WTC11 (cell line): Measurements from ENCODE around the gene FHIT. TPM values are rescaled to one million over a fixed set of nuclear protein-coding genes. Genes with fewer than 3 reads are reported as not detected.

Experiments
- ATAC-seq: fragments of 200-7000 bp; cut with Tn5 transposase; 2 replicates; pipeline ENCODE4 v1.10.0; 2021; ENCODE audit warnings: mild to moderate bottlenecking, moderate library complexity
- CTCF ChIA-PET: fragments of 300-600 bp; sonication (Branson Sonifier 250); formaldehyde crosslinking; loops from one replicate; lab custom pipeline; 2021; ENCODE audit warnings: antibody characterized with exemption; lab: Charles Lee
- POLR2A ChIA-PET: fragments of 350-600 bp; sonication (Branson Sonifier 250); formaldehyde crosslinking; loops from one replicate; lab custom pipeline; 2021; ENCODE audit warnings: antibody characterized with exemption; lab: Charles Lee
- DNase-seq: peaks from one replicate; pipeline ENCODE4 v3.0.0; 2021; ENCODE audit warnings: low spot score
- H3K27ac Mint-ChIP-seq: 2 replicates; pipeline ENCODE4 v1.8.0; 2021; ENCODE audit warnings: mixed read lengths
- H3K27me3 Mint-ChIP-seq: 2 replicates; pipeline ENCODE4 v1.8.0; 2021; ENCODE audit warnings: low read depth, mild to moderate bottlenecking, moderate library complexity, mixed read lengths
- H3K36me3 Mint-ChIP-seq: 2 replicates; pipeline ENCODE4 v1.8.0; 2021; ENCODE audit warnings: mixed read lengths
- H3K4me1 Mint-ChIP-seq: 2 replicates; pipeline ENCODE4 v1.8.0; 2022; ENCODE audit warnings: mixed read lengths
- H3K4me3 Mint-ChIP-seq: 2 replicates; pipeline ENCODE4 v1.8.0; 2021; ENCODE audit warnings: mild to moderate bottlenecking, moderate library complexity, mixed read lengths
- H3K9me3 Mint-ChIP-seq: 2 replicates; pipeline ENCODE4 v1.8.0; 2021; ENCODE audit warnings: mixed read lengths
- ATF1 ChIP-seq: sonication (generic); formaldehyde crosslinking; IDR thresholded peaks from 2 replicates; pipeline ENCODE4 v1.8.1; 2023; ENCODE audit warnings: mild to moderate bottlenecking, moderate library complexity, missing genetic modification reagents
- CREB1 ChIP-seq: sonication (generic); formaldehyde crosslinking; IDR thresholded peaks from 2 replicates; pipeline ENCODE4 v1.8.0; 2023; ENCODE audit warnings: mild to moderate bottlenecking, missing genetic modification reagents
- CREM ChIP-seq: sonication (generic); formaldehyde crosslinking; IDR thresholded peaks from 2 replicates; pipeline ENCODE4 v1.8.1; 2022; ENCODE audit warnings: mild to moderate bottlenecking, missing genetic modification reagents, moderate library complexity
- ETV6 ChIP-seq: sonication (generic); formaldehyde crosslinking; IDR thresholded peaks from 2 replicates; pipeline ENCODE4 v1.8.1; 2022; ENCODE audit warnings: mild to moderate bottlenecking, missing genetic modification reagents
- FOXJ3 ChIP-seq: sonication (generic); formaldehyde crosslinking; IDR thresholded peaks from 2 replicates; pipeline ENCODE4 v1.9.0; 2021; ENCODE audit warnings: missing genetic modification reagents, mild to moderate bottlenecking, borderline replicate concordance
- FOXP1 ChIP-seq: sonication (generic); formaldehyde crosslinking; IDR thresholded peaks from 2 replicates; pipeline ENCODE4 v1.8.0; 2022; ENCODE audit warnings: missing genetic modification reagents, mild to moderate bottlenecking, moderate library complexity, borderline replicate concordance
- GABPB1 ChIP-seq: sonication (generic); formaldehyde crosslinking; IDR thresholded peaks from 2 replicates; pipeline ENCODE4 v1.8.1; 2023; ENCODE audit warnings: mild to moderate bottlenecking, missing genetic modification reagents
- NR3C1 ChIP-seq: sonication (generic); formaldehyde crosslinking; conservative IDR thresholded peaks from 2 replicates; pipeline ENCODE4 v1.8.1; 2023; ENCODE audit warnings: low read depth, mild to moderate bottlenecking, missing genetic modification reagents
- RELA ChIP-seq: sonication (generic); formaldehyde crosslinking; IDR thresholded peaks from 2 replicates; pipeline ENCODE4 v1.8.1; 2022; ENCODE audit warnings: missing genetic modification reagents, mild to moderate bottlenecking, borderline replicate concordance
- TP53 ChIP-seq: sonication (generic); formaldehyde crosslinking; IDR thresholded peaks from 2 replicates; pipeline ENCODE4 v1.8.1; 2023; ENCODE audit warnings: mild to moderate bottlenecking, missing genetic modification reagents
- ZNF263 ChIP-seq: sonication (generic); formaldehyde crosslinking; IDR thresholded peaks from 2 replicates; pipeline ENCODE4 v1.8.1; 2022; ENCODE audit warnings: low read depth, mild to moderate bottlenecking, moderate library complexity, missing genetic modification reagents
- ZNF317 ChIP-seq: sonication (generic); formaldehyde crosslinking; IDR thresholded peaks from 2 replicates; pipeline ENCODE4 v1.8.1; 2023; ENCODE audit warnings: low read depth, mild to moderate bottlenecking, moderate library complexity, missing genetic modification reagents, borderline replicate concordance
- ZNF416 ChIP-seq: fragments of 250-450 bp; sonication (Bioruptor Pico); IDR thresholded peaks from 2 replicates; pipeline ENCODE4 v1.9.0; 2021; ENCODE audit warnings: mild to moderate bottlenecking, inconsistent platforms
- total RNA-seq: library from RNA; stranded (reverse); gene quantifications from 3 replicates; pipeline ENCODE4 v1.2.3, GENCODE V29; 2021
- TF ChIP-seq, protein P1 (sequence below): fragments of 250-450 bp; sonication (Bioruptor Pico); IDR thresholded peaks from 2 replicates; pipeline ENCODE4 v1.9.0; 2021; ENCODE audit warnings: mild to moderate bottlenecking, borderline replicate concordance
- TF ChIP-seq, protein P2 (sequence below): sonication (generic); formaldehyde crosslinking; IDR thresholded peaks from 2 replicates; pipeline ENCODE4 v1.8.1; 2023; ENCODE audit warnings: mild to moderate bottlenecking, missing genetic modification reagents, moderate library complexity
- TF ChIP-seq, protein P3 (sequence below): sonication (generic); formaldehyde crosslinking; IDR thresholded peaks from 2 replicates; pipeline ENCODE4 v1.8.1; 2023; ENCODE audit warnings: mild to moderate bottlenecking, moderate library complexity, missing genetic modification reagents
- TF ChIP-seq, protein P4 (sequence below): sonication (generic); formaldehyde crosslinking; IDR thresholded peaks from 2 replicates; pipeline ENCODE4 v1.8.0; 2023; ENCODE audit warnings: missing genetic modification reagents, mild to moderate bottlenecking, borderline replicate concordance
- TF ChIP-seq, protein P5 (sequence below): sonication (generic); formaldehyde crosslinking; IDR thresholded peaks from 2 replicates; pipeline ENCODE4 v1.8.1; 2023; ENCODE audit warnings: mild to moderate bottlenecking, missing genetic modification reagents
- TF ChIP-seq, protein P6 (sequence below): sonication (generic); formaldehyde crosslinking; IDR thresholded peaks from 2 replicates; pipeline ENCODE4 v1.8.1; 2023; ENCODE audit warnings: mild to moderate bottlenecking, missing genetic modification reagents, moderate library complexity
- TF ChIP-seq, protein P7 (sequence below): fragments of 250-450 bp; sonication (Bioruptor Pico); IDR thresholded peaks from 2 replicates; pipeline ENCODE4 v1.9.0; 2021; ENCODE audit warnings: moderate library complexity, mild to moderate bottlenecking, inconsistent platforms, borderline replicate concordance

FHIT gene
- total RNA-seq, 1 experiment from 2014 or later = 2.6 TPM

DNA sequence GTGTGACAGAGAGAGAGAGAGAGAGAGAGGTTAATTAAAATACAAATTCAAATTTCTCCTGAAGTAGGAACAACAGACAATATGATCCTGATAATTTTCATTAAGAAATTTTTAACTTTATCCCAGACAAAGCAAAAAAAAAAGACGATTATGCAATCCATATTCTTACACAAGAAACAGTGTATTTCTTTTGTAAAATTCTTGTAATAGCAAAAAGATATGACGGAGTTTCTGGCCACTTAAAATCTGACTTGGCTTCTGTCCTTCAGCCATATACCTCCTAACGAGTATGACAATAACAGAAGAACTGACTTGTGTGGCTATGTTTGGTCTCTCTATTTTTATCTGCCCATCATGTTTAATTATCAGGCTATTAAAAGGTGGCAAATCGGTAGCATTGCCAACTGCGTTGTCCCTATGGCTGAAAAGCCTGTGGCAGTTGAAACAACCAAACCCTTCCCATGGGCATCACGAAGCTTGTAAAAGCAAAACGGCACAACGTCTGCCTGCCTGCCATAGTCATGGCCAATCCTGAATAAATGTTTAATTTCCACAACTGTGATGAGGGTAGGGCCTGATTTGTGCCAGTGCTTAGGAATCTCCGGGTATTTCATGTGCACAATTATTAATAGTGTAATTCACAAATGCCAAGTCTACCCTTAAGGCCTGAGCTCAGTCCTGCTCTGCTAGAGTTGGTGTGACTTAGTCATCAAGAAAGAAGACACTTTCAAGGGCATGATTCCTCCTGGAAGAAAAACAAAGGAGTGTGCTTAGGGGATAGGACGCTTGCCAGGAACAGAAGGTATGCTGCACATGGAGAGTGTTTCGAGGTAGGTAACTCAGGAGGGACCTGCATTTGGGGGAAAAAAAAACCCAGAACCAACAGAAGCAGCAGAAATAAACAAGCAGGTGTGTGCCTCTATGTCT lies 1090.2 kb downstream of the FHIT start (continued):
- TF ChIP-seq, protein P1, sequence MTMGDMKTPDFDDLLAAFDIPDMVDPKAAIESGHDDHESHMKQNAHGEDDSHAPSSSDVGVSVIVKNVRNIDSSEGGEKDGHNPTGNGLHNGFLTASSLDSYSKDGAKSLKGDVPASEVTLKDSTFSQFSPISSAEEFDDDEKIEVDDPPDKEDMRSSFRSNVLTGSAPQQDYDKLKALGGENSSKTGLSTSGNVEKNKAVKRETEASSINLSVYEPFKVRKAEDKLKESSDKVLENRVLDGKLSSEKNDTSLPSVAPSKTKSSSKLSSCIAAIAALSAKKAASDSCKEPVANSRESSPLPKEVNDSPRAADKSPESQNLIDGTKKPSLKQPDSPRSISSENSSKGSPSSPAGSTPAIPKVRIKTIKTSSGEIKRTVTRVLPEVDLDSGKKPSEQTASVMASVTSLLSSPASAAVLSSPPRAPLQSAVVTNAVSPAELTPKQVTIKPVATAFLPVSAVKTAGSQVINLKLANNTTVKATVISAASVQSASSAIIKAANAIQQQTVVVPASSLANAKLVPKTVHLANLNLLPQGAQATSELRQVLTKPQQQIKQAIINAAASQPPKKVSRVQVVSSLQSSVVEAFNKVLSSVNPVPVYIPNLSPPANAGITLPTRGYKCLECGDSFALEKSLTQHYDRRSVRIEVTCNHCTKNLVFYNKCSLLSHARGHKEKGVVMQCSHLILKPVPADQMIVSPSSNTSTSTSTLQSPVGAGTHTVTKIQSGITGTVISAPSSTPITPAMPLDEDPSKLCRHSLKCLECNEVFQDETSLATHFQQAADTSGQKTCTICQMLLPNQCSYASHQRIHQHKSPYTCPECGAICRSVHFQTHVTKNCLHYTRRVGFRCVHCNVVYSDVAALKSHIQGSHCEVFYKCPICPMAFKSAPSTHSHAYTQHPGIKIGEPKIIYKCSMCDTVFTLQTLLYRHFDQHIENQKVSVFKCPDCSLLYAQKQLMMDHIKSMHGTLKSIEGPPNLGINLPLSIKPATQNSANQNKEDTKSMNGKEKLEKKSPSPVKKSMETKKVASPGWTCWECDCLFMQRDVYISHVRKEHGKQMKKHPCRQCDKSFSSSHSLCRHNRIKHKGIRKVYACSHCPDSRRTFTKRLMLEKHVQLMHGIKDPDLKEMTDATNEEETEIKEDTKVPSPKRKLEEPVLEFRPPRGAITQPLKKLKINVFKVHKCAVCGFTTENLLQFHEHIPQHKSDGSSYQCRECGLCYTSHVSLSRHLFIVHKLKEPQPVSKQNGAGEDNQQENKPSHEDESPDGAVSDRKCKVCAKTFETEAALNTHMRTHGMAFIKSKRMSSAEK = no peak
- TF ChIP-seq, protein P2, sequence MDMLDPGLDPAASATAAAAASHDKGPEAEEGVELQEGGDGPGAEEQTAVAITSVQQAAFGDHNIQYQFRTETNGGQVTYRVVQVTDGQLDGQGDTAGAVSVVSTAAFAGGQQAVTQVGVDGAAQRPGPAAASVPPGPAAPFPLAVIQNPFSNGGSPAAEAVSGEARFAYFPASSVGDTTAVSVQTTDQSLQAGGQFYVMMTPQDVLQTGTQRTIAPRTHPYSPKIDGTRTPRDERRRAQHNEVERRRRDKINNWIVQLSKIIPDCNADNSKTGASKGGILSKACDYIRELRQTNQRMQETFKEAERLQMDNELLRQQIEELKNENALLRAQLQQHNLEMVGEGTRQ (CRISPR knock-in tag) = no peak
- TF ChIP-seq, protein P3, sequence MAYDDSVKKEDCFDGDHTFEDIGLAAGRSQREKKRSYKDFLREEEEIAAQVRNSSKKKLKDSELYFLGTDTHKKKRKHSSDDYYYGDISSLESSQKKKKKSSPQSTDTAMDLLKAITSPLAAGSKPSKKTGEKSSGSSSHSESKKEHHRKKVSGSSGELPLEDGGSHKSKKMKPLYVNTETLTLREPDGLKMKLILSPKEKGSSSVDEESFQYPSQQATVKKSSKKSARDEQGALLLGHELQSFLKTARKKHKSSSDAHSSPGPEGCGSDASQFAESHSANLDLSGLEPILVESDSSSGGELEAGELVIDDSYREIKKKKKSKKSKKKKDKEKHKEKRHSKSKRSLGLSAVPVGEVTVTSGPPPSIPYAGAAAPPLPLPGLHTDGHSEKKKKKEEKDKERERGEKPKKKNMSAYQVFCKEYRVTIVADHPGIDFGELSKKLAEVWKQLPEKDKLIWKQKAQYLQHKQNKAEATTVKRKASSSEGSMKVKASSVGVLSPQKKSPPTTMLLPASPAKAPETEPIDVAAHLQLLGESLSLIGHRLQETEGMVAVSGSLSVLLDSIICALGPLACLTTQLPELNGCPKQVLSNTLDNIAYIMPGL (CRISPR knock-in tag) = no peak
- TF ChIP-seq RELA (CRISPR knock-in tag) (no peak), FOXJ3 (CRISPR knock-in tag) (no peak), NR3C1 (CRISPR knock-in tag) (no peak), CREM (CRISPR knock-in tag) (no peak), ZNF263 (no peak), ZNF317 (no peak)

DNA sequence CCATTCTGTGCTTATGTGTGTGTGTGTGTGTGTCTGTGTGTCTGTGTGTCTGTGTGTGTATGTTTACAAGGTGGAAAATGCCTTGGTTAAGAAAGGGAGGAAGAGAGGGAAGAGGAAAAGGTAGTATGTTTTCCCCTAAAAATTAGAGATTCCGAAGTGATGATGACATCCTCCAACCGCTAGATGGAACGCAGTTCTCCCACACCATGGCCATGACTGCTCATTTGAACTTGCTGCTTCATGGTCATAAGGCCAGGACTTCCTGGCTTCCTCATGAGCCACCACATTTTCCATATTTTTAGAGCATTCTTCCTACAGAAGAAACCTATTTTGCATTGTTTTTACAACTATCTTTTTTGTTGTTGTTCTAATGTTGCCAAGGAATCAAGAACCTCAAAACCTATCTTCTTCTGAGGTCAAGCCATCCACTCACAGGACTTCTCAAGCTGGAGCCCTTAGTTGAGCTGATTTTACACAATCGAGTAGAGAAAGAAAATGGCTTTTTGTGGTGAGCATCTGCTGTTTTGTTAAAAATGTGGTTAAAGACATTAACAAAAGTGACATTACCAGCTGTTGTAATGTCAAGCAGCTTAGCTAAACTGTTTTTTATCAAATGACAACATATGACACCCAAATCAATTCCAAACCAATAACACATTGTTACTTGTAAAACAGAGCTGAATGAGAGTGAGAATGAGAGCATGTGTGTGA lies 1091.0 kb downstream of the FHIT start:
- ChIA-PET POLR2A (no interaction called here), CTCF (no interaction called here)
- H3K9me3 Mint-ChIP-seq = no peaks in the 10 kb centered on the region
- no peak for DNase-seq
- no peak overlapping the region for H3K4me3 Mint-ChIP-seq
- H3K27me3 Mint-ChIP-seq = no peaks in the 10 kb centered on the region
- no peaks in the 10 kb centered on the region for H3K4me1 Mint-ChIP-seq
- H3K27ac Mint-ChIP-seq = peak overlapping the region; percentile 67; the same call in 1 of the 2 replicates
- H3K36me3 Mint-ChIP-seq = no peaks in the 10 kb centered on the region
- ATAC-seq = no peak
- no peak for TF ChIP-seq ETV6 (CRISPR knock-in tag)
- TF ChIP-seq, protein P4, sequence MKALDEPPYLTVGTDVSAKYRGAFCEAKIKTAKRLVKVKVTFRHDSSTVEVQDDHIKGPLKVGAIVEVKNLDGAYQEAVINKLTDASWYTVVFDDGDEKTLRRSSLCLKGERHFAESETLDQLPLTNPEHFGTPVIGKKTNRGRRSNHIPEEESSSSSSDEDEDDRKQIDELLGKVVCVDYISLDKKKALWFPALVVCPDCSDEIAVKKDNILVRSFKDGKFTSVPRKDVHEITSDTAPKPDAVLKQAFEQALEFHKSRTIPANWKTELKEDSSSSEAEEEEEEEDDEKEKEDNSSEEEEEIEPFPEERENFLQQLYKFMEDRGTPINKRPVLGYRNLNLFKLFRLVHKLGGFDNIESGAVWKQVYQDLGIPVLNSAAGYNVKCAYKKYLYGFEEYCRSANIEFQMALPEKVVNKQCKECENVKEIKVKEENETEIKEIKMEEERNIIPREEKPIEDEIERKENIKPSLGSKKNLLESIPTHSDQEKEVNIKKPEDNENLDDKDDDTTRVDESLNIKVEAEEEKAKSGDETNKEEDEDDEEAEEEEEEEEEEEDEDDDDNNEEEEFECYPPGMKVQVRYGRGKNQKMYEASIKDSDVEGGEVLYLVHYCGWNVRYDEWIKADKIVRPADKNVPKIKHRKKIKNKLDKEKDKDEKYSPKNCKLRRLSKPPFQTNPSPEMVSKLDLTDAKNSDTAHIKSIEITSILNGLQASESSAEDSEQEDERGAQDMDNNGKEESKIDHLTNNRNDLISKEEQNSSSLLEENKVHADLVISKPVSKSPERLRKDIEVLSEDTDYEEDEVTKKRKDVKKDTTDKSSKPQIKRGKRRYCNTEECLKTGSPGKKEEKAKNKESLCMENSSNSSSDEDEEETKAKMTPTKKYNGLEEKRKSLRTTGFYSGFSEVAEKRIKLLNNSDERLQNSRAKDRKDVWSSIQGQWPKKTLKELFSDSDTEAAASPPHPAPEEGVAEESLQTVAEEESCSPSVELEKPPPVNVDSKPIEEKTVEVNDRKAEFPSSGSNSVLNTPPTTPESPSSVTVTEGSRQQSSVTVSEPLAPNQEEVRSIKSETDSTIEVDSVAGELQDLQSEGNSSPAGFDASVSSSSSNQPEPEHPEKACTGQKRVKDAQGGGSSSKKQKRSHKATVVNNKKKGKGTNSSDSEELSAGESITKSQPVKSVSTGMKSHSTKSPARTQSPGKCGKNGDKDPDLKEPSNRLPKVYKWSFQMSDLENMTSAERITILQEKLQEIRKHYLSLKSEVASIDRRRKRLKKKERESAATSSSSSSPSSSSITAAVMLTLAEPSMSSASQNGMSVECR = no peak
- TF ChIP-seq GABPB1 (CRISPR knock-in tag) = no peak
- TF ChIP-seq, protein P5, sequence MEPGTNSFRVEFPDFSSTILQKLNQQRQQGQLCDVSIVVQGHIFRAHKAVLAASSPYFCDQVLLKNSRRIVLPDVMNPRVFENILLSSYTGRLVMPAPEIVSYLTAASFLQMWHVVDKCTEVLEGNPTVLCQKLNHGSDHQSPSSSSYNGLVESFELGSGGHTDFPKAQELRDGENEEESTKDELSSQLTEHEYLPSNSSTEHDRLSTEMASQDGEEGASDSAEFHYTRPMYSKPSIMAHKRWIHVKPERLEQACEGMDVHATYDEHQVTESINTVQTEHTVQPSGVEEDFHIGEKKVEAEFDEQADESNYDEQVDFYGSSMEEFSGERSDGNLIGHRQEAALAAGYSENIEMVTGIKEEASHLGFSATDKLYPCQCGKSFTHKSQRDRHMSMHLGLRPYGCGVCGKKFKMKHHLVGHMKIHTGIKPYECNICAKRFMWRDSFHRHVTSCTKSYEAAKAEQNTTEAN (CRISPR knock-in tag) = no peak
- no peak for TF ChIP-seq CREM (CRISPR knock-in tag)
- TF ChIP-seq FOXP1 = no peak
- no peak for TF ChIP-seq CREB1 (CRISPR knock-in tag)
- TF ChIP-seq, protein P6, sequence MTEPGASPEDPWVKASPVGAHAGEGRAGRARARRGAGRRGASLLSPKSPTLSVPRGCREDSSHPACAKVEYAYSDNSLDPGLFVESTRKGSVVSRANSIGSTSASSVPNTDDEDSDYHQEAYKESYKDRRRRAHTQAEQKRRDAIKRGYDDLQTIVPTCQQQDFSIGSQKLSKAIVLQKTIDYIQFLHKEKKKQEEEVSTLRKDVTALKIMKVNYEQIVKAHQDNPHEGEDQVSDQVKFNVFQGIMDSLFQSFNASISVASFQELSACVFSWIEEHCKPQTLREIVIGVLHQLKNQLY (CRISPR knock-in tag) = no peak
- no peak for TF ChIP-seq TP53 (CRISPR knock-in tag)
- TF ChIP-seq ZNF416 (CRISPR knock-in tag) = no peak
- no peak for TF ChIP-seq ATF1 (CRISPR knock-in tag)
- no peak for TF ChIP-seq ZNF263
- TF ChIP-seq, protein P7, sequence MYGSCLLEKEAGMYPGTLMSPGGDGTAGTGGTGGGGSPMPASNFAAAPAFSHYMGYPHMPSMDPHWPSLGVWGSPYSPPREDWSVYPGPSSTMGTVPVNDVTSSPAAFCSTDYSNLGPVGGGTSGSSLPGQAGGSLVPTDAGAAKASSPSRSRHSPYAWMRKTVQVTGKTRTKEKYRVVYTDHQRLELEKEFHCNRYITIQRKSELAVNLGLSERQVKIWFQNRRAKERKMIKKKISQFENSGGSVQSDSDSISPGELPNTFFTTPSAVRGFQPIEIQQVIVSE (CRISPR knock-in tag) = no peak
